ENCODE results near the gene LPAR5. TPM values are rescaled to one million over a fixed set of nuclear protein-coding genes. Genes with fewer than 3 reads are reported as not detected.

The LPAR5 gene
- total RNA-seq = 5.1 and 10.7 TPM in 2 replicates

DNA sequence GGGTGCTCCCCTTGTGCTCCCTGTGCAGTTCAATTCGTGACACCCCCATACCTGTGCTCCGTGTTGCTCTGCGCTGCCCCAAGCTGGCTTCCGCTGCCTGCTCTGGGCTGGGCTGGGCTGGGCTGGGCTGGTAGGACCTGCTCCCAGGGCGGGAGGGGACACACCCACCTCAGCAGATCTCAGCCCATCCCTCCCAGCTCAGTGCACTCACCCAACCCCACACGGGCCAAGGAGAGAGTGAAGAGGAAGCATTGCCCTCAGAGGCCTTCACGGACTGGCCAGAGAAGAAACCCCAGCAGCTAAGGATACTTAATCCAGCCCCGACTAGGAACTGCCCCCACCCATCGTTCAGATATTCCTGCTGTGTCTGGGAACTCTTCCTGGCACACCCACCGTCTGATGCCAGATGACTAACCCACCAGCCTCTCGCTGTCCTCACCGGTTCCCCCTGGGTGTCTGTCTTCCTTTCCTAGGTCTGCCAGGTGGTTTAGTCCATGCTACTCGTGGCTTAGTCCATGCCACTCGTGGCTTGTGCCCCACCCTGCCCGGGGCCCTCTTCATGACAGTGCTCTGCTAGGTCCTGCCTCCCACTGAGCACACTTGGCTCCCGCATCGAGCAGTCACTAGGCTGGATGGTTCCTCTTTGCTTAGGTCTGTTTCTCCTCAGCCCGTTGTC lies at the start of gene LPAR5:
Gene LPAR5 (minus strand): TSS at position 104 of the 676 bp plus-strand sequence. CDS start 14,711 bp downstream, outside the sequence.

DNA sequence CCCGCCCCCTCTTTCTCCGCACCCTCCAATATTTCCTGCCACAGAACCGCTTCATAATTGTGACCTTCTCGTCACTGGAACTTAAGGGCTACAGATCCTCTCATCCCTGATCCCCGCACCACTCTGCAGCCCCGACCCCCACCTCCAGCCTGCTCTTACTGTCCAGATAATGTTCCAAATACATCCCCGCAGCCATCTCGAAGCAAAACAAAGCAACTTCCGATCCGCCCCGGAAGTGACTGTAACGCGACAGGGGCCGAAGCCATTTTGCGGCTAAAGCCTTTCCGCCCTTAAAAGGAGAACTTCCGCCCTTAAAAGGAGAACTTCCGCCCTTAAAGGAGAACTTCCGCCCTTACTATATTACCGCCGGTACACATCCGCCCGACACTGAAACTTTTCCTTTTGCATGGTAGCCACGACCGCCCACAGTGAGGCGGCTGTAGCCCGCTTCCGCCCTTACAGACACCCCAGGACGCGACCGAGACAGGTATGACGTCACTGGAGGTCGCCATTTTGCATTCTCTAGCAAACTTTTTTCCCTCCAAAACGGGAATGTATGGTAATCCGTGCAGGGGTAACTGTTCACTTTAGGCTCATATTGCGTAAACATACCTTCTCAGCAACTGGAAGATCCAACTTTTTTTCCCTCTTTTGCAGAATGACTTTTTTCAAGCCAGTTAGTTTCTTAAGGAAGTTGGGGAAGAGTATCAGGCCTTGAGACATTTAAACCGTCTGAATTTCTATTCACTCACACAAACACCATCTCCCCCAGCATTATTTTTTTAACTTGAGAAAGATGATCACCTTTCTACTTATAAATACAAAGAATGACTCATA lies 27.4 kb upstream of the LPAR5 start, which contains the start of gene ING4:
Gene ING4 (minus strand): TSS at position 214 of the 837 bp plus-strand sequence. CDS start 18 bp downstream, at position 196.

DNA sequence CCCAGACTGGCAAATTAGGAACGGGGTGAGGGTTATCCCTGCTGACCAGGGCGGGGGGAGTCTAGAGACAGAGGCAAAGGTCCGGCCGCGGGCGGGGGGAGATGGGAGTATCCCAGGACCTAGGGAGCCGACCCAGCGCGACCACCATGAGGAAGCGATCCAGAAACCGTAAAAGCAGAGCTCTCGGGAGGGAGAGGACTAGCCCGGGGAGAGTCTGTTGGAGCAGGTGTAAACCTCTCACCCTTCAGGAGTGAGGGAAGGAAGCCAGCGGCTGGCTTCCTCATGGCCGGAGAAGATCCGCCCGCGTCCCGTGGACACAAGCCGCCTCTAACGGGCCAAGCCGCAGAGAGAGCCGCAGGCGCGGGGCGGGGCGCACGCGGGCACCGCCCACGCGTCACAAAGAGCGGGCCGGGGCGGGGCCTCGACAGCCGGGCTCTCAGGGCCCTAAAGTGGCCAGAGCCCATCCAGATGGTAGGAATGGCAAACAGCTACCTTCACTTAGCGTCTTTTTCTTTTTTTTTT lies 11.4 kb upstream of the LPAR5 start, which contains the start of gene ACRBP:
Gene ACRBP (minus strand): TSS at position 350 of the 522 bp plus-strand sequence. CDS start 66 bp downstream, at position 284.

Small RNAs within 50 kb of the gene (small RNA-seq; reads per million reads assigned to genes)
- 32.3 reads per million, percentile 97 among the genes with 10 or more reads in this experiment for gene SCARNA11

Other genes starting within 250 kb of the LPAR5 start
- gene CD27, start 191.0 kb downstream of the LPAR5 start, total RNA-seq = 0.33 TPM in 1 of 2 replicates, not detected in the other
- 5.5 and 9.8 TPM in 2 replicates for gene TAPBPL, start 183.9 kb downstream of the LPAR5 start, total RNA-seq
- gene VAMP1, start 165.3 kb downstream of the LPAR5 start, total RNA-seq = 5.1 and 9.5 TPM in 2 replicates
- gene MRPL51, start 142.7 kb downstream of the LPAR5 start, total RNA-seq = 90.7 and 115 TPM in 2 replicates
- gene NCAPD2, start 141.9 kb downstream of the LPAR5 start, total RNA-seq = 34.5 and 62.5 TPM in 2 replicates
- gene GAPDH, start 101.4 kb downstream of the LPAR5 start, total RNA-seq = 6,495 and 11,041 TPM in 2 replicates
- gene IFFO1, start 79.9 kb downstream of the LPAR5 start, total RNA-seq = 7.1 and 8.9 TPM in 2 replicates
- 17.7 and 35.0 TPM in 2 replicates for gene NOP2, start 67.7 kb downstream of the LPAR5 start, total RNA-seq
- gene CHD4, start 28.6 kb downstream of the LPAR5 start, total RNA-seq = 221 and 313 TPM in 2 replicates
- gene ACRBP, start 11.5 kb upstream of the LPAR5 start, total RNA-seq = 1.6 TPM in 1 of 2 replicates, not detected in the other
- 47.9 and 81.7 TPM in 2 replicates for gene ING4, start 27.2 kb upstream of the LPAR5 start, total RNA-seq
- 29.2 and 29.8 TPM in 2 replicates for gene ZNF384, start 53.4 kb upstream of the LPAR5 start, total RNA-seq
- not detected in 2 replicates for gene PIANP, start 64.9 kb upstream of the LPAR5 start, total RNA-seq
- gene COPS7A, start 88.1 kb upstream of the LPAR5 start, total RNA-seq = 48.4 and 50.3 TPM in 2 replicates
- gene MLF2, start 117.2 kb upstream of the LPAR5 start, total RNA-seq = 117 and 212 TPM in 2 replicates
- 70.4 and 99.3 TPM in 2 replicates for gene PTMS, start 130.4 kb upstream of the LPAR5 start, total RNA-seq
- 0.11 and 0.39 TPM in 2 replicates for gene LAG3, start 136.6 kb upstream of the LPAR5 start, total RNA-seq
- gene CD4, start 153.6 kb upstream of the LPAR5 start, total RNA-seq = 0.98 and 1.2 TPM in 2 replicates
- 0.11 and 3.1 TPM in 2 replicates for gene GPR162, start 185.9 kb upstream of the LPAR5 start, total RNA-seq
- gene P3H3, start 192.4 kb upstream of the LPAR5 start, total RNA-seq = 47.1 and 86.8 TPM in 2 replicates
- gene GNB3, start 205.0 kb upstream of the LPAR5 start, total RNA-seq = 0.65 and 3.1 TPM in 2 replicates
- gene CDCA3, start 215.3 kb upstream of the LPAR5 start, total RNA-seq = 7.9 and 13.8 TPM in 2 replicates
- 69.5 and 126 TPM in 2 replicates for gene USP5, start 216.2 kb upstream of the LPAR5 start, total RNA-seq
- 461 and 897 TPM in 2 replicates for gene TPI1, start 231.6 kb upstream of the LPAR5 start, total RNA-seq
- 8.8 and 12.6 TPM in 2 replicates for gene SPSB2, start 237.3 kb upstream of the LPAR5 start, total RNA-seq

Measured in placental epithelial cell (primary cell).